ENCODE measurements around the gene MXD1.
A peak's percentile ranks its signal among the peaks of the same experiment; 100 is the strongest.
"Not testable (repeated sequence)": the region's sequence is repeated elsewhere in the genome, so short reads cannot be mapped to it uniquely, and the experiment has no call there.

Gene MXD1

GRCh38 chr2:69914950-69915945 lies at the start of gene MXD1:
TSS of gene MXD1 (plus strand) at chr2:69915109. CDS start at chr2:69915331, 222 bp downstream.
- peak in 1 of 2 donors; percentile 20 for DNase-seq

- no peak for DNase-seq
Measured at GRCh38 chr2:69888451-69888850, 26.5 kb upstream of the MXD1 start.

- DNase-seq, result no peak
Measured at GRCh38 chr2:69889302-69889701, 25.6 kb upstream of the MXD1 start.

GRCh38 chr2:69890881-69891280 lies 24.0 kb upstream of the MXD1 start:
- DNase-seq, result no peak

GRCh38 chr2:69892838-69893424 lies 22.0 kb upstream of the MXD1 start:
- DNase-seq, result not testable (repeated sequence)

GRCh38 chr2:69893684-69894551 lies 21.0 kb upstream of the MXD1 start, which contains the start of gene SNRNP27:
TSS of gene SNRNP27 (plus strand) at chr2:69893956. CDS start at chr2:69893985, 29 bp downstream.
- peak; percentile 80 to 84 for DNase-seq

GRCh38 chr2:69894737-69895136 lies 20.2 kb upstream of the MXD1 start:
- DNase-seq, result not testable (repeated sequence)

GRCh38 chr2:69902213-69902922 lies 12.5 kb upstream of the MXD1 start:
- peak; percentile 18 to 59 for DNase-seq

- no peak for DNase-seq
Measured at GRCh38 chr2:69907216-69907615, 7.7 kb upstream of the MXD1 start.

- peak in 1 of 2 donors; percentile 80 for DNase-seq
Measured at GRCh38 chr2:69911985-69912563, 2.8 kb upstream of the MXD1 start.

- DNase-seq, result peak; percentile 100
Measured at GRCh38 chr2:69914164-69914949, 552 bp upstream of the MXD1 start.

GRCh38 chr2:69916106-69916505 lies 1.2 kb downstream of the MXD1 start:
- DNase-seq, result no peak

GRCh38 chr2:69917852-69918251 lies 2.9 kb downstream of the MXD1 start:
- peak in 1 of 2 donors; percentile 38 for DNase-seq

GRCh38 chr2:69918401-69918800 lies 3.5 kb downstream of the MXD1 start:
- no peak for DNase-seq

GRCh38 chr2:69923116-69923515 lies 8.2 kb downstream of the MXD1 start:
- DNase-seq, result no peak

- DNase-seq, result no peak
Measured at GRCh38 chr2:69926849-69927515, 12.1 kb downstream of the MXD1 start.

GRCh38 chr2:69931832-69932595 lies 17.1 kb downstream of the MXD1 start:
- no peak for DNase-seq

GRCh38 chr2:69932596-69932922 lies 17.6 kb downstream of the MXD1 start:
- no peak for DNase-seq

GRCh38 chr2:69933254-69933828 lies 18.4 kb downstream of the MXD1 start:
- DNase-seq, result no peak
